Calu3 (cell line): ENCODE data around the gene BEAN1. TPM values are rescaled to one million over a fixed set of nuclear protein-coding genes. Genes with fewer than 3 reads are reported as not detected.

Experiments used
- BruUV-seq: library from RNA; stranded (reverse); fragments of 400-500 nt; replicated peaks from 2 replicates; lab custom pipeline; 2021; lab: Mats Ljungman, UMichigan
- CTCF ChIA-PET: fragments of 300-600 bp; sonication (Branson Sonifier 250); formaldehyde crosslinking; loops from one replicate; lab custom pipeline; 2022; ENCODE audit warnings: antibody characterized with exemption; lab: Charles Lee
- DNase-seq: peaks from one replicate; pipeline ENCODE4 v3.0.0; 2022
- H3K27ac Mint-ChIP-seq: one replicate; pipeline ENCODE4 v1.8.0; 2022; ENCODE audit warnings: mixed read lengths; ENCODE audit not compliant: unreplicated experiment
- H3K27me3 Mint-ChIP-seq: one replicate; pipeline ENCODE4 v1.8.0; 2022; ENCODE audit warnings: mixed read lengths; ENCODE audit not compliant: unreplicated experiment
- H3K36me3 Mint-ChIP-seq: one replicate; pipeline ENCODE4 v1.8.0; 2022; ENCODE audit warnings: mild to moderate bottlenecking, moderate library complexity, mixed read lengths; ENCODE audit not compliant: insufficient read depth, unreplicated experiment
- H3K4me1 Mint-ChIP-seq: one replicate; pipeline ENCODE4 v1.8.0; 2022; ENCODE audit warnings: mild to moderate bottlenecking, low read depth, mixed read lengths; ENCODE audit not compliant: unreplicated experiment
- H3K4me3 Mint-ChIP-seq: one replicate; pipeline ENCODE4 v1.8.0; 2022; ENCODE audit warnings: mild to moderate bottlenecking, low read depth, moderate library complexity, mixed read lengths; ENCODE audit not compliant: unreplicated experiment
- H3K9me3 Mint-ChIP-seq: one replicate; pipeline ENCODE4 v1.8.0; 2022; ENCODE audit warnings: low read depth, mixed read lengths; ENCODE audit not compliant: unreplicated experiment
- CTCF ChIP-seq: fragments of 200-600 bp; IDR thresholded peaks from one replicate; pipeline ENCODE4 v1.8.0; 2022; ENCODE audit warnings: antibody characterized with exemption; ENCODE audit not compliant: unreplicated experiment
- intact Hi-C: fragments of 100-400 bp; cut with micrococcal nuclease; formaldehyde crosslinking; loops from one replicate; pipeline ENCODE4 v1.10.0; 2022; ENCODE audit not compliant: unreplicated experiment
- total RNA-seq: library from RNA; stranded (reverse); gene quantifications from 2 replicates; pipeline ENCODE4 v1.2.3, GENCODE V29; 2022

The BEAN1 gene
- total RNA-seq, 1 experiment from 2014 or later, result 3.1 TPM

DNA sequence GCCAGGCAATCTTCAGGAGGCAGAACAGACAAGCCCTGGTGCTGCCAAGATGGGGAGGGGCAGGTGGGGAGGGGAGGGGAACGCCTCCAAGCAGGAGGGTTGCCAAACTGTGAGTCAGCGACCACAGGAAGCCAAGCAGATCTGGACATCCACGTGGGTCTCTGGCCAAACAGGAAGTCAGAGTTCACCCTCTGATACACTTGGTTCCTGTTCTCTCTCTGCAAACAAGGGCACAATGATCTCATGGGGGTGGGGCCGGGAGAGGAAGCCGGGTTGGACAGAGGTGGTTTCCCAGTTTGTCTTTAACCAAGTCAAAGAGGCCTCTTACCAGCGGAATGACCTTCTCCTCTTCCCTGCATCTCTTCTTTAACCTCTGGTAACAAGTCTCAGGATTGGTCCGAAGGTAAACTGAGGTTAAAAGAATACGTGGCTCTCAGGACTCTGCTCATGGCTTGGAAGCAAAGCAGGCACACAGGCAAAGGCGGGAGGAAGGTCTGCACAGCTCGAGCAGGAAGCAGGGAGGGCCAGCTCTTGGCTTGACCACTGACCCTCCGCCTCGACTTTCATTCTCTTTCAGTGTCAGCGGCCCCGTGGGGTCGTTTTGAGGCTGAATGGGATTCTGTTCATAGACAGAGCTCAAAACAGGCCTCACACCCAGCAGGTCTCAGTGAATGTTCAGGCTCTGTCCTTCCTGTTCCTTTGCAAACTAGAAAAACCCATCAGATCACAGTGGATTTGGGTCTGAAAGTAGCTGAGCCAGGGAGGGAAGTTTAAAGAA, 89.9 kb downstream of the BEAN1 start:
- Mint-ChIP-seq H3K36me3 (peaks cover 70% of the 10 kb centered on the region), H3K9me3 (no peaks in the 10 kb centered on the region), H3K4me1 (peaks cover 82% of the 10 kb centered on the region), H3K27ac (peak overlapping the region; percentile 99), H3K27me3 (no peaks in the 10 kb centered on the region), H3K4me3 (peak overlapping the region; percentile 60)
- intact Hi-C loops, result loop anchor here (1.0 to 2.0 kb wide), 2 partner anchors 33 to 36 kb away; partner anchors contain the start of gene CKLF
- TSS peak; percentile 91 for BruUV-seq
- CTCF ChIA-PET, result interaction anchor here (0.5 to 0.9 kb wide), 2 partner anchors 9 to 12 kb away, joined by 3 to 5 read pairs; no protein-coding TSS in a partner anchor
- TF ChIP-seq CTCF, result no peak
- DNase-seq, result peak; percentile 98

DNA sequence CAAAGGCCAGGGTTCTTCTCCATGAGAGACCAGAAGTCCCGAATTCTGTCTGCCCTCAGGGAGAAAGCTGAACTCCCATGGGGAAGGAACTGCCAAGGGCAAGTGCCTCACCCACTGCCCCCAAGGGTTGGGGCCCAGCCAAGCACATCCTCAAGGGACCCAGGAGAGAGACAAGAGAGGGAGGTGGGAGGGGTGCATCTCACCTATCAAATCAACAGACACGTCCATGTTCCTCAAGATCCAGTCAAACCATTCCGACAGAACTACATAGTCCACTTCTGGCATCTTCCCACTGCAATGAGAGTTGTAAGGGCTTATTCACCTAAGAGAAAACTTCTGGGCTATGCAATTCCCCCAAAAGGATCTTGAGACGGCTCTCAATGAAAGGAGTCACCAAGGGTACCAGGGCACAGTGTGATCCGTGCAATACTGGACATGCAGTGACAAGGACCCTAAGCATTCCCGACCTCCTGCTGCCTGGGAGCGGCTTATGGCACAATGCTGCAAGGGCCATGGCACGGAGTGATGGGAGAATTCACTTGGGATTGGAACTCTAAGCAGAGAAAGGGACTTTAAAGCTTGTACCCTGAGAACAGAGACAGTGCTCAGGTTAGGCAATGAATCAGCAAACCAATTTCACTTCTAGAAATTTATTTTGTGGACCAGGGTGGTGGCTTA, 90.6 kb downstream of the BEAN1 start:
- intact Hi-C loops, result loop anchor here (2.0 kb wide), 1 partner anchor 35 kb away; the partner anchor contains the start of gene CKLF
- DNase-seq, result no peak
- Mint-ChIP-seq H3K4me3 (peak overlapping the region; percentile 60), H3K27me3 (no peaks in the 10 kb centered on the region), H3K9me3 (no peaks in the 10 kb centered on the region), H3K4me1 (peaks cover 82% of the 10 kb centered on the region), H3K36me3 (peaks cover 70% of the 10 kb centered on the region), H3K27ac (peak overlapping the region; percentile 99)
- CTCF ChIA-PET, result interaction anchor here (0.9 kb wide), 1 partner anchor 9 kb away, joined by 5 read pairs; no protein-coding TSS in a partner anchor
- no peak for TF ChIP-seq CTCF
- no TSS peak for BruUV-seq

GRCh38 chr16:66519482-66520373, 92.6 kb downstream of the BEAN1 start:
- Mint-ChIP-seq H3K27me3 (no peaks in the 10 kb centered on the region), H3K9me3 (no peaks in the 10 kb centered on the region), H3K36me3 (peaks cover 71% of the 10 kb centered on the region), H3K27ac (peak overlapping the region; percentile 96), H3K4me3 (no peak overlapping the region), H3K4me1 (peaks cover 68% of the 10 kb centered on the region)
- intact Hi-C loops, result no loop called here
- BruUV-seq, result no TSS peak
- TF ChIP-seq CTCF, result no peak
- CTCF ChIA-PET, result no interaction called here
- DNase-seq, result no peak
